Adrenal gland (tissue), 12 donors: Measurements from ENCODE around the gene NEGR1. TPM values are rescaled to one million over a fixed set of nuclear protein-coding genes. Genes with fewer than 3 reads are reported as not detected.

ENCODE experiments used
- DNase-seq, 7 donors: peaks; one replicate each; pipeline ENCODE4 v3.0.0-alpha.2; 2019 to 2020
- H3K27ac ChIP-seq, 5 donors: fragments of 200-600 bp; sonication (generic) in 4 of 5; 1 replicate in 3 of 5; 2 replicates in 2 of 5; pipeline versions ENCODE4 v1.5.1 to v1.8.0; 2016 to 2020; ENCODE audit warnings: mild to moderate bottlenecking in 1 of 5
- H3K27me3 ChIP-seq: fragments of 200-600 bp; 2 replicates; pipeline ENCODE4 v1.8.0; 2021
- H3K36me3 ChIP-seq, 2 donors: fragments of 200-600 bp; replicated peaks in 1 of 2; 1 replicate in 1 of 2; 2 replicates in 1 of 2; pipeline versions ENCODE4 v1.5.1 to v1.8.0; 2018 to 2022
- H3K4me1 ChIP-seq, 2 donors: fragments of 200-600 bp; replicated peaks in 1 of 2; 1 replicate in 1 of 2; 2 replicates in 1 of 2; pipeline versions ENCODE4 v1.5.1 to v1.8.0; 2018 to 2021
- H3K4me3 ChIP-seq, 4 donors: fragments of 200-600 bp; sonication (generic) in 3 of 4; one replicate each; pipeline ENCODE4 v1.5.1; 2016 to 2018
- H3K9me3 ChIP-seq, 3 donors: fragments of 200-600 bp; sonication (generic) in 1 of 3; replicated peaks in 1 of 3; 1 replicate in 2 of 3; 2 replicates in 1 of 3; pipeline versions ENCODE4 v1.5.1 to v1.8.0; 2016 to 2021
- CTCF ChIP-seq, 6 experiments: fragments of 450-650 bp in 4 of 6; fragments of 200-600 bp in 2 of 6; sonication (generic) in 1 of 6; IDR thresholded peaks; 1 replicate in 5 of 6; 2 replicates in 1 of 6; pipeline versions ENCODE4 v1.5.1 to v1.8.0; 2016 to 2021; ENCODE audit warnings: antibody characterized with exemption in 6 of 6, mild to moderate bottlenecking in 2 of 6, moderate library complexity in 1 of 6
- POLR2A ChIP-seq, 2 donors: fragments of 450-650 bp; IDR thresholded peaks; one replicate each; pipeline ENCODE4 v1.6.1; 2017; ENCODE audit warnings: antibody characterized with exemption in 2 of 2, mild to moderate bottlenecking in 2 of 2, moderate library complexity in 1 of 2
- WGBS, 4 donors: extraction: QIAGEN DNeasy Blood & Tissue Kit in 2 of 4; methylation state at CpG; one replicate each; pipeline versions ENCODE4 v1.1.5 to v1.1.7; 2013 to 2017; 5-methylcytosine and 5-hydroxymethylcytosine counted together
- intact Hi-C, 2 donors: fragments of 100-400 bp; cut with DNase I; formaldehyde crosslinking; loops; one replicate each; pipeline versions ENCODE4 v1.14.1 to v1.15.0; 2022 to 2023
- polyA plus RNA-seq, 3 donors: library from polyadenylated mRNA; stranded (reverse); fragments of 200-250 nt in 2 of 3; fragments of 350-450 nt in 1 of 3; fragmentation: Illumina TruSeq in 1 of 3; extraction: RNeasy Lipid Tissue Mini Kit (QIAGEN cat#74804) in 1 of 3; gene quantifications; one replicate each; pipeline ENCODE4 v1.2.3, GENCODE V29; 2013 to 2014
- total RNA-seq, 9 donors: library from RNA; depleted of rRNA in 4 of 9; stranded (reverse); fragments of >200 nt in 4 of 9; fragments of 120-200 nt in 1 of 9; fragmentation: NEBNext Ultra II Directional in 1 of 9; extraction: Animal tissue kit (Norgen Biotek cat#: 25700) in 1 of 9; gene quantifications; one replicate each; pipeline versions ENCODE4 v1.1.0 to v1.2.4, GENCODE V29; 2013 to 2023
- donor health status: healthy with polysubstance abuse.
- donor health status: Bipolar disorder and iron deficiency.
- donor health status: DM: yes; HTN: yes; CAD: no.
- donor health status: DM: no; HTN: no; CAD: no.
- donor health status: DM: no; HTN: no; CAD: no.
- donor health status: DM: yes; HTN: yes; CAD: no.

The NEGR1 gene
- total and polyA plus RNA-seq, 12 donors = 1.1 to 7.4 (median 4.0) TPM

GRCh38 chr1:72075425-72075824 lies 206.9 kb downstream of the NEGR1 start:
- no peak for TF ChIP-seq CTCF (IDR thresholded peaks at IDR 0.05)
- TF ChIP-seq POLR2A (IDR thresholded peaks at IDR 0.05) = no peak
- Histone ChIP-seq H3K36me3 (no peaks in the 10 kb centered on the region), H3K27ac (no peak overlapping the region), H3K4me1 (no peaks in the 10 kb centered on the region), H3K27me3 (no peaks in the 10 kb centered on the region), H3K4me3 (no peak overlapping the region), H3K9me3 (no peaks in the 10 kb centered on the region)
- no peak for DNase-seq
- intact Hi-C loops = no loop called here

- no peak for DNase-seq
- no peak for TF ChIP-seq POLR2A (IDR thresholded peaks at IDR 0.05)
- TF ChIP-seq CTCF (IDR thresholded peaks at IDR 0.05) = no peak
- Histone ChIP-seq H3K27me3 (no peaks in the 10 kb centered on the region), H3K36me3 (no peaks in the 10 kb centered on the region), H3K4me3 (no peak overlapping the region), H3K27ac (no peak overlapping the region), H3K9me3 (no peaks in the 10 kb centered on the region), H3K4me1 (no peaks in the 10 kb centered on the region)
- intact Hi-C loops = no loop called here
- 55 to 78% (median 73%) methylated on average over 7 of the region's 7 CpGs for WGBS, 4 donors
Observed at GRCh38 chr1:72066431-72066830, 215.9 kb downstream of the NEGR1 start.

GRCh38 chr1:72064196-72065075 lies 217.9 kb downstream of the NEGR1 start:
- H3K27ac ChIP-seq = no peak overlapping the region
- WGBS, 4 donors = 34 to 49% (median 40%) methylated on average over 3 of the region's 3 CpGs
- H3K36me3 ChIP-seq = no peaks in the 10 kb centered on the region
- no peak overlapping the region for H3K4me3 ChIP-seq
- no peak for DNase-seq
- no peaks in the 10 kb centered on the region for H3K27me3 ChIP-seq
- no peak for TF ChIP-seq POLR2A (IDR thresholded peaks at IDR 0.05)
- no peak for TF ChIP-seq CTCF (IDR thresholded peaks at IDR 0.05)
- no peaks in the 10 kb centered on the region for H3K9me3 ChIP-seq
- no peaks in the 10 kb centered on the region for H3K4me1 ChIP-seq
- intact Hi-C loops = no loop called here

- Histone ChIP-seq H3K36me3 (no peaks in the 10 kb centered on the region), H3K4me1 (no peaks in the 10 kb centered on the region), H3K27me3 (no peaks in the 10 kb centered on the region), H3K27ac (no peak overlapping the region), H3K4me3 (no peak overlapping the region), H3K9me3 (no peaks in the 10 kb centered on the region)
- intact Hi-C loops = no loop called here
- TF ChIP-seq CTCF (IDR thresholded peaks at IDR 0.05) = no peak
- no peak for TF ChIP-seq POLR2A (IDR thresholded peaks at IDR 0.05)
- 80 to 83% (median 80%) methylated on average over 7 of the region's 7 CpGs for WGBS, 4 donors
- DNase-seq = no peak
Observed at GRCh38 chr1:72063364-72064044, 218.8 kb downstream of the NEGR1 start.
